ENCODE measurements around the gene CTDSPL2. TPM values are rescaled to one million over a fixed set of nuclear protein-coding genes. Genes with fewer than 3 reads are reported as not detected.
"Not testable (repeated sequence)": the region's sequence is repeated elsewhere in the genome, so short reads cannot be mapped to it uniquely, and the experiment has no call there.

The CTDSPL2 gene
- polyA plus RNA-seq, 1 donor, result 33.8 TPM

DNA sequence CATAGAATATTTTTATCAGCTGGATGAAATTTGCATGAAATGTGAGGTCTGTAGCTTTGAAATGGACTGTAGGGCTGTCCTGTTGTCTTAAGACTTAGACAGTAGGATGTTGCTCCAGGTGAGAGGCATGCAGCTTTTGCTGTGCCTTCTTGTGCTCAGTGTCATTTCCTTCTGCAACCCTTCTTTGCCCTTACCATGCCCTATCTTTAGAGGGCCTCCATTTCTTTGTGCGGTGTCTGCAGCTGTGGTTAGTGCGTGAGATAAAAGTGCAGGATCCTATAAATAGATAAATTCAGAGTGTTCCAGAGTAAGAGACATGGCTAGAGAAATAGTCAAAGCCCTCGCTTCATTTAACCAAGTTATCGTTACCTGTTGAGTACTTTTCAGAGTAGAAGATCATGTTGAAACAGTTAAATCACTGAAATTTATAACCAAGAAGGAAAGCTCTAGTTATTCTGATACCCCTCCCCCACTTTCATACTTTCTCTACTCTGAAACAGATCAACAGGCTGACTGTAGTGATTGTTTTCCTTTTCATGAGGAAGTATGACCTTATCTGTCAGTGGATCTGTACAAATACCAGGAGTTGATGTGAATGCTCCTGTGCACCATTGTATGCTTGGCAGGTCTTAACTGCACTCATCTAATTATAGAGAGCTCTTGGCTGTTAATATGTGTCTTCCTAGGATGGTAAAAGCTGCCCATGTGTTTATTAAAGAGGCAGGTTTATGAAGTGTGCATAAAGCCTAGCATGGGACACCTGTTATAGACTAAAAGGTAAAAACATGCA, 127.7 kb downstream of the CTDSPL2 start:
- Histone ChIP-seq H3K27ac (ENCODE audit: low read length) (no peak overlapping the region), H3K4me3 (ENCODE audit: low read length) (no peak overlapping the region), H3K27me3 (ENCODE audit: control insufficient read depth, insufficient read depth, low read length) (no peaks in the 10 kb centered on the region), H3K4me1 (ENCODE audit: control insufficient read depth, insufficient read depth, low read length) (no peaks in the 10 kb centered on the region), H3K36me3 (ENCODE audit: control insufficient read depth, insufficient read depth, low read length) (peaks cover 58% of the 10 kb centered on the region), H3K9me3 (ENCODE audit: control insufficient read depth, low read depth, low read length) (no peaks in the 10 kb centered on the region)
- 93% methylated on average over 2 of the region's 4 CpGs for WGBS (ENCODE audit: insufficient coverage, low lambda C conversion rate)
- no peak for DNase-seq

DNA sequence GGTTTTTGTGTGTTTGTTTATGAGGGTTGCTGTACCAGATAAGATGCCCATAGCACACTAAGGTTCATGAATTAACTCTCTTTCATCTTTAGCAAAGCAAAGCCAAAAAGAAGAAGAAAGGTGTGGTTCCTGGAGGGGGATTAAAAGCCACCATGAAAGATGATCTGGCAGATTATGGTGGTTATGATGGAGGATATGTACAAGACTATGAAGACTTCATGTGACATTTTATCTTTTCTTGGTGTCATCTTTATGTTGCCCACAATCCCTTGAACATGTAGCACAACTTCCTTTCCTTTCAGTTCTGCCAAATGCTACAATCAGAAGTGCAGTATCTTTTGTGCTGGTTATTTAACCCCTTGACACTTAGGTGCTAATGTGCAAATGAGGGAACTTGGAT, 133.5 kb downstream of the CTDSPL2 start:
- DNase-seq; H3K27ac ChIP-seq (ENCODE audit: low read length); H3K4me1 ChIP-seq (ENCODE audit: control insufficient read depth, insufficient read depth, low read length); H3K27me3 ChIP-seq (ENCODE audit: control insufficient read depth, insufficient read depth, low read length); H3K9me3 ChIP-seq (ENCODE audit: control insufficient read depth, low read depth, low read length); H3K4me3 ChIP-seq (ENCODE audit: low read length): not testable (repeated sequence)
- peaks cover 83% of the 10 kb centered on the region for H3K36me3 ChIP-seq (ENCODE audit: control insufficient read depth, insufficient read depth, low read length)

DNA sequence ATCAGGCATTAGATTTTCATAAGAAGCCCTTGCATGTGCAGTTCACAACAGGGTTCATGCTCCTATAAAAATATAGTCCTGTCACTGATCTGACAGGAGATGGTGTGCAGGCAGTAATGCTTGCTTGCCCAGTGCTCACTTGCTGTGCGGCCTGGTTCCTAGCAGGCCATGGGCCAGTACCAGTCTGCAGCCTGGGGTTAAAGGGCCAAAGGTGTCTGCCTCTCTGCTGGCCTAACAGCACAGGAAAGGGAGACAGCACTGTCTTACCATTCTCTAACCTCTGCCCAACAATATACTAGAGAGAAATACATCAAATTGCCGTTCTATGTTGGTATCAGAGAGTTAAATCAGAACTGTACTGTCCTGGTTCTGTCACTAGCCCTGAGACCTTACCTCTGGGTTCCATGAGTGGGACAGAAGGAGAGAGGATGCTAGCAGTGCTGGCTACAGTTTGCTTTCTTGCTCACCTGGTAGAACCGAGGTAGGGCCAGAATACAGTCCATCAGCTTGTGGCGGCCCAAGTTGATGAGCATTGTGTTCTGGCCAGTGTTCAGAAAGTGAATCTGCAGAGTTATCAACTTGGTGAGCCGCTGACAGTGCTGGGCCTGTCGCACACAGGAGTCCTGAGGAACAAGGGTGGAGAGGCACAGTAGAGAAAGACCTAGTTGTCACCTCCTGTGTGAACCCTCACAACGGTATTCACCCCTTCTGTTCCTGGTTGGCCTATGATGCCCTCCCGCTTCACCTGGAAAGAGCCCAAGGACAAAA, 138.1 kb downstream of the CTDSPL2 start:
- no CpG with 5 or more reads among the region's 8 CpGs for WGBS (ENCODE audit: insufficient coverage, low lambda C conversion rate)
- H3K36me3 ChIP-seq (ENCODE audit: control insufficient read depth, insufficient read depth, low read length), result peaks cover 84% of the 10 kb centered on the region
- H3K9me3 ChIP-seq (ENCODE audit: control insufficient read depth, low read depth, low read length), result peaks cover 3% of the 10 kb centered on the region
- no peaks in the 10 kb centered on the region for H3K4me1 ChIP-seq (ENCODE audit: control insufficient read depth, insufficient read depth, low read length)
- DNase-seq, result no peak
- no peaks in the 10 kb centered on the region for H3K27me3 ChIP-seq (ENCODE audit: control insufficient read depth, insufficient read depth, low read length)
- no peak overlapping the region for H3K27ac ChIP-seq (ENCODE audit: low read length)
- H3K4me3 ChIP-seq (ENCODE audit: low read length), result no peak overlapping the region

DNA sequence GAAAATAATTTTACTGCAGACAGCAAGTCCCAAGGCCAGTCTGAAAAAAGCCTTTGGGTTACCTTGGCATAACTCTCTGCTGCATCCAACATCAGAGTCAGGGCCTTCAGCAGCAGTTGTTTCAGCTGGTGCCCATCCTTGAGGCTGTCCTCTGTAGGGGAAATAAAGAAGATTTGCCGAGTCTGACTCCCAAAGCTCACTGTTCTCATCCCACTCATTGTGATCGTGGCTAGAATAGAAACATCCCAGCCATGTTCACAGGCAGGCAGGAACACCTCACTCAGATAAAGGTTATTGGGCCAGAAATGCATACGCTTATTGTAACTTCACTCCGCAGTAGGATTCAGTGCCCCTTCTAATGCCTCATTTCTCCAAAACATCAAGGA, 138.7 kb downstream of the CTDSPL2 start:
- no CpG with 5 or more reads among the region's 4 CpGs for WGBS (ENCODE audit: insufficient coverage, low lambda C conversion rate)
- H3K36me3 ChIP-seq (ENCODE audit: control insufficient read depth, insufficient read depth, low read length), result peaks cover 84% of the 10 kb centered on the region

GRCh38 chr15:44568338-44568737, 140.9 kb downstream of the CTDSPL2 start:
- H3K4me1 ChIP-seq (ENCODE audit: control insufficient read depth, insufficient read depth, low read length), result no peaks in the 10 kb centered on the region
- peaks cover 3% of the 10 kb centered on the region for H3K9me3 ChIP-seq (ENCODE audit: control insufficient read depth, low read depth, low read length)
- WGBS (ENCODE audit: insufficient coverage, low lambda C conversion rate), result no CpG with 5 or more reads among the region's 3 CpGs
- peaks cover 82% of the 10 kb centered on the region for H3K36me3 ChIP-seq (ENCODE audit: control insufficient read depth, insufficient read depth, low read length)
- no peak overlapping the region for H3K4me3 ChIP-seq (ENCODE audit: low read length)
- no peak for DNase-seq
- no peaks in the 10 kb centered on the region for H3K27me3 ChIP-seq (ENCODE audit: control insufficient read depth, insufficient read depth, low read length)
- no peak overlapping the region for H3K27ac ChIP-seq (ENCODE audit: low read length)

More for the DNA sequence above, 138.7 kb downstream of the CTDSPL2 start:
- no peaks in the 10 kb centered on the region for H3K27me3 ChIP-seq (ENCODE audit: control insufficient read depth, insufficient read depth, low read length)
- no peak for DNase-seq
- no peak overlapping the region for H3K4me3 ChIP-seq (ENCODE audit: low read length)
- H3K27ac ChIP-seq (ENCODE audit: low read length), result no peak overlapping the region
- peaks cover 3% of the 10 kb centered on the region for H3K9me3 ChIP-seq (ENCODE audit: control insufficient read depth, low read depth, low read length)
- no peaks in the 10 kb centered on the region for H3K4me1 ChIP-seq (ENCODE audit: control insufficient read depth, insufficient read depth, low read length)

GRCh38 chr15:44569316-44569715, 141.9 kb downstream of the CTDSPL2 start:
- H3K27me3 ChIP-seq (ENCODE audit: control insufficient read depth, insufficient read depth, low read length), result no peaks in the 10 kb centered on the region
- peaks cover 3% of the 10 kb centered on the region for H3K9me3 ChIP-seq (ENCODE audit: control insufficient read depth, low read depth, low read length)
- no peak overlapping the region for H3K27ac ChIP-seq (ENCODE audit: low read length)
- H3K4me1 ChIP-seq (ENCODE audit: control insufficient read depth, insufficient read depth, low read length), result no peaks in the 10 kb centered on the region
- WGBS (ENCODE audit: insufficient coverage, low lambda C conversion rate), result no CpG with 5 or more reads among the region's 4 CpGs
- H3K4me3 ChIP-seq (ENCODE audit: low read length), result no peak overlapping the region
- peaks cover 80% of the 10 kb centered on the region for H3K36me3 ChIP-seq (ENCODE audit: control insufficient read depth, insufficient read depth, low read length)
- no peak for DNase-seq

DNA sequence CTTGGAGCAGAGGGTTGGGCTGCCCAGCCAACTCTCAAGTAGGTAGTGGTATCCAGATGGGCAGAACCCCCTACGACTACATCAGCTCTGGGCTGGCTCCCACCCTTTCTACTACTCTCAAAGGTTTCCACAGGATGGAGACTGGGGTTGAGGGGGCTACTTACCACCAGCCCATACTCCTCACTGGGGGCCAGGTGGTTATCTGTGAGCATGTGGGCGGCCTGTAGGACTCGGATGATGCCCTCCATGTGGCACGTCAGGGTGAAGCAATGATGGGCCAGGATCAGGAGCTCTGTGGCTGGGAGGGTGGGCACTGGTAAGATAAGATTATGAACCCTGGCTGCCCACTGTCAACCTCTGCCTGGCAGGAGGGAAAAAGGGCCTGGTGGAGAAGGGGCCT, 142.9 kb downstream of the CTDSPL2 start:
- no CpG with 5 or more reads among the region's 4 CpGs for WGBS (ENCODE audit: insufficient coverage, low lambda C conversion rate)
- Histone ChIP-seq H3K9me3 (ENCODE audit: control insufficient read depth, low read depth, low read length) (peaks cover 2% of the 10 kb centered on the region), H3K4me1 (ENCODE audit: control insufficient read depth, insufficient read depth, low read length) (no peaks in the 10 kb centered on the region), H3K27me3 (ENCODE audit: control insufficient read depth, insufficient read depth, low read length) (no peaks in the 10 kb centered on the region), H3K4me3 (ENCODE audit: low read length) (no peak overlapping the region), H3K27ac (ENCODE audit: low read length) (no peak overlapping the region), H3K36me3 (ENCODE audit: control insufficient read depth, insufficient read depth, low read length) (peaks cover 78% of the 10 kb centered on the region)
- no peak for DNase-seq

DNA sequence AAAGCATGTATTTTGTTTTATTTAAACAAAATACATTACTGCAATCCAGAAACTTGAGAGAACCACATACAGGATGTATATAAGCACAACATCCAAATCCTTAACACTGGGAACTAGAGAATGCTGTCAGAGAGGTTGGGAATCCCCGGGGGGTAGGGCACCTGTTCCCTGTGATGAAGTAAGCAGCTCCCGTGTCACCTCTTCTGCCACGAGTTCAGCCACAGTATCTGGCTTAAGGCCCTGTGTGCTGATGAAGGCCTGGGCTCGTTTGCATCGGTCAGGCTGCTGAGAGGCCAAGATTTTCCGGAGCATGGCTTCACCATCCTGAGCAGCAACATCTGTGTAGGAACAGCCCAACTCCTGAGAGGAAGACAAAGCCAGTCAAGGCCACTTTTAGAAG, 146.0 kb downstream of the CTDSPL2 start:
- WGBS (ENCODE audit: insufficient coverage, low lambda C conversion rate), result no CpG with 5 or more reads among the region's 6 CpGs
- Histone ChIP-seq H3K36me3 (ENCODE audit: control insufficient read depth, insufficient read depth, low read length) (peaks cover 58% of the 10 kb centered on the region), H3K27ac (ENCODE audit: low read length) (no peak overlapping the region), H3K4me3 (ENCODE audit: low read length) (no peak overlapping the region), H3K9me3 (ENCODE audit: control insufficient read depth, low read depth, low read length) (no peaks in the 10 kb centered on the region), H3K4me1 (ENCODE audit: control insufficient read depth, insufficient read depth, low read length) (no peaks in the 10 kb centered on the region), H3K27me3 (ENCODE audit: control insufficient read depth, insufficient read depth, low read length) (no peaks in the 10 kb centered on the region)
- DNase-seq, result no peak

DNA sequence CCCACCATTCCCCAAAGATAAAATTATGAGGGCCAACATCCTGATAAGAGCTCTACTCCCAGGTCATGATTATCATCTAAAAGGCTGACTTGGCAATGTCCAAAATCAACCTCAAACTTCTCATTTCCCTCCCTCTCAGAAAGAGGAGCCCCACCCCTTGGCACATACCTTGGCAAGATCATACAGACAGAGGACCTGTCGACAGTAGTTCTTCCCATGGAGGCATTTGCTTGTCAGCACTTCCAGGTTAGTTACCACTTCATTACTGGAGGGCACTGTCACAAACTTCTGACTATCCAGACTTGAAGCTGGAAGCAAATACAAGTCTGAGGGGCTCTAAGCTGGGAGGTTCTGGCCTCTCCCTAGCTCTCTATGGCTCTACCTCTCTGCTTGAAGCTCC, 147.3 kb downstream of the CTDSPL2 start:
- no peak for DNase-seq
- H3K36me3 ChIP-seq (ENCODE audit: control insufficient read depth, insufficient read depth, low read length), result peaks cover 50% of the 10 kb centered on the region
- no peak overlapping the region for H3K4me3 ChIP-seq (ENCODE audit: low read length)
- no peaks in the 10 kb centered on the region for H3K4me1 ChIP-seq (ENCODE audit: control insufficient read depth, insufficient read depth, low read length)
- no peaks in the 10 kb centered on the region for H3K27me3 ChIP-seq (ENCODE audit: control insufficient read depth, insufficient read depth, low read length)
- no peak overlapping the region for H3K27ac ChIP-seq (ENCODE audit: low read length)
- H3K9me3 ChIP-seq (ENCODE audit: control insufficient read depth, low read depth, low read length), result no peaks in the 10 kb centered on the region
- WGBS (ENCODE audit: insufficient coverage, low lambda C conversion rate), result no CpG with 5 or more reads among the region's 1 CpG

All from large intestine (tissue), 3 donors.